H1 (cell line): ENCODE data around the gene TRAF3IP3. TPM values are rescaled to one million over a fixed set of nuclear protein-coding genes. Genes with fewer than 3 reads are reported as not detected.

Experiments used
- CTCF ChIA-PET: fragments of 300-600 bp; sonication (Branson Sonifier 250); formaldehyde crosslinking; loops from one replicate; lab custom pipeline; 2021; ENCODE audit not compliant: partially characterized antibody; lab: Charles Lee
- POLR2A ChIA-PET: fragments of 300-600 bp; sonication (Branson Sonifier 250); formaldehyde crosslinking; loops from one replicate; lab custom pipeline; 2021; ENCODE audit warnings: inconsistent platforms; ENCODE audit not compliant: partially characterized antibody; lab: Charles Lee
- DNase-seq, 2 experiments: peaks; one replicate each; pipeline versions ENCODE4 v3.0.0 to v3.0.0-alpha.2; 2010 to 2022; ENCODE audit warnings: low spot score in 2 of 2, low read depth in 1 of 2, mixed read lengths in 1 of 2
- FAIRE-seq: peaks from 2 replicates; lab custom pipeline; 2011; peaks lifted over from hg19 to GRCh38; lab: Jason Lieb, UNC
- H2AFZ ChIP-seq: 2 replicates; pipeline ENCODE4 v1.8.1; 2012; ENCODE audit warnings: low read length, inconsistent platforms
- H2AK5ac ChIP-seq: 2 replicates; pipeline ENCODE4 v1.6.1; 2013; ENCODE audit warnings: low read depth, low read length
- H2BK120ac ChIP-seq: replicated peaks from 2 replicates; pipeline ENCODE3; 2013; ENCODE audit warnings: low read depth, low read length, inconsistent platforms
- H2BK12ac ChIP-seq: 2 replicates; pipeline ENCODE4 v1.6.1; 2013; ENCODE audit warnings: low read depth, low read length
- H2BK15ac ChIP-seq: 2 replicates; pipeline ENCODE4 v1.6.1; 2013; ENCODE audit warnings: low read length
- H2BK20ac ChIP-seq: 2 replicates; pipeline ENCODE4 v1.6.1; 2013; ENCODE audit warnings: low read length
- H2BK5ac ChIP-seq: 2 replicates; pipeline ENCODE4 v1.6.1; 2013; ENCODE audit warnings: low read depth, low read length
- H3K14ac ChIP-seq: 2 replicates; pipeline ENCODE4 v1.6.1; 2013; ENCODE audit warnings: inconsistent platforms; ENCODE audit not compliant: insufficient read length
- H3K18ac ChIP-seq: 2 replicates; pipeline ENCODE4 v1.6.1; 2013; ENCODE audit warnings: low read length; ENCODE audit errors: extremely low read depth
- H3K23ac ChIP-seq: 2 replicates; pipeline ENCODE4 v1.6.1; 2013; ENCODE audit warnings: inconsistent platforms; ENCODE audit not compliant: insufficient read length
- H3K23me2 ChIP-seq: 2 replicates; pipeline ENCODE4 v1.6.1; 2013; ENCODE audit warnings: low read depth, low read length
- H3K27ac ChIP-seq: 2 replicates; pipeline ENCODE4 v1.6.1; 2011; ENCODE audit warnings: low read depth, low read length, inconsistent platforms
- H3K27me3 ChIP-seq, 4 experiments: replicated peaks in 1 of 4; 1 replicate in 1 of 4; 2 replicates in 3 of 4; pipeline versions ENCODE4 v1.6.1 to v1.8.1; 2011 to 2013; ENCODE audit warnings: low read length in 3 of 4, mild to moderate bottlenecking in 3 of 4, inconsistent platforms in 2 of 4, mixed read lengths in 2 of 4, moderate library complexity in 1 of 4; ENCODE audit not compliant: control insufficient read depth in 3 of 4, insufficient read depth in 3 of 4; ENCODE audit errors: extremely low read depth in 1 of 4
- H3K36me3 ChIP-seq, 4 experiments: 2 replicates each; pipeline versions ENCODE4 v1.6.1 to v1.8.1; 2011 to 2013; ENCODE audit warnings: mild to moderate bottlenecking in 4 of 4, low read length in 3 of 4, moderate library complexity in 2 of 4, control low read depth in 1 of 4, inconsistent platforms in 1 of 4; ENCODE audit not compliant: insufficient read depth in 4 of 4, control insufficient read depth in 2 of 4
- H3K4ac ChIP-seq: replicated peaks from 2 replicates; pipeline ENCODE3; 2013; ENCODE audit warnings: low read length, low read depth, mixed read lengths, inconsistent platforms; ENCODE audit not compliant: insufficient read length
- H3K4me1 ChIP-seq, 4 experiments: replicated peaks in 1 of 4; 1 replicate in 1 of 4; 2 replicates in 3 of 4; pipeline versions ENCODE4 v1.6.1 to v1.8.1; 2011 to 2013; ENCODE audit warnings: low read length in 3 of 4, inconsistent platforms in 2 of 4, mixed read lengths in 1 of 4; ENCODE audit not compliant: insufficient read depth in 4 of 4, control insufficient read depth in 3 of 4
- H3K4me2 ChIP-seq, 2 experiments: 2 replicates each; pipeline versions ENCODE4 v1.6.1 to v1.8.1; 2011 to 2013; ENCODE audit warnings: low read depth in 2 of 2, low read length in 2 of 2, control low read depth in 1 of 2, inconsistent platforms in 1 of 2, mild to moderate bottlenecking in 1 of 2; ENCODE audit not compliant: insufficient read depth in 1 of 2
- H3K4me3 ChIP-seq, 4 experiments: fragments of 200-600, 300-600 bp in 1 of 4; sonication (generic), shearing (Covaris generic), sonication (Bioruptor Twin) in 1 of 4; 2 replicates each; pipeline versions ENCODE4 v1.5.1 to v1.8.1; 2011 to 2016; ENCODE audit warnings: low read length in 4 of 4, low read depth in 3 of 4, control low read depth in 2 of 4, inconsistent platforms in 2 of 4, mild to moderate bottlenecking in 2 of 4, mixed read lengths in 1 of 4, moderate library complexity in 1 of 4; ENCODE audit not compliant: insufficient read depth in 2 of 4; ENCODE audit errors: extremely low read depth in 1 of 4
- H3K56ac ChIP-seq: replicated peaks from 2 replicates; pipeline ENCODE3; 2013; ENCODE audit warnings: low read depth, mild to moderate bottlenecking, mixed read lengths, low read length, inconsistent platforms; ENCODE audit not compliant: insufficient read length
- H3K79me1 ChIP-seq: 2 replicates; pipeline ENCODE4 v1.6.1; 2013; ENCODE audit warnings: low read depth, low read length, control low read depth
- H3K79me2 ChIP-seq, 2 experiments: 2 replicates each; pipeline versions ENCODE4 v1.6.1 to v1.8.1; 2012 to 2013; ENCODE audit warnings: low read length in 2 of 2, mild to moderate bottlenecking in 2 of 2, inconsistent platforms in 1 of 2; ENCODE audit not compliant: insufficient read depth in 2 of 2, control insufficient read depth in 1 of 2
- H3K9ac ChIP-seq, 4 experiments: replicated peaks in 1 of 4; 1 replicate in 1 of 4; 2 replicates in 3 of 4; pipeline versions ENCODE4 v1.6.1 to v1.8.1; 2011 to 2013; ENCODE audit warnings: low read depth in 3 of 4, low read length in 3 of 4, control low read depth in 2 of 4, mild to moderate bottlenecking in 2 of 4, moderate library complexity in 2 of 4, inconsistent platforms in 1 of 4; ENCODE audit errors: extremely low read depth in 1 of 4
- H3K9me3 ChIP-seq, 2 experiments: 2 replicates each; pipeline versions ENCODE4 v1.6.1 to v1.8.1; 2012 to 2013; ENCODE audit warnings: mild to moderate bottlenecking in 2 of 2, moderate library complexity in 2 of 2, control low read depth in 1 of 2, inconsistent platforms in 1 of 2, low read depth in 1 of 2, low read length in 1 of 2, mixed read lengths in 1 of 2; ENCODE audit not compliant: insufficient read depth in 2 of 2
- H4K20me1 ChIP-seq, 2 experiments: replicated peaks in 1 of 2; 2 replicates each; pipeline versions ENCODE3 to v1.8.1; 2011 to 2013; ENCODE audit warnings: inconsistent platforms in 2 of 2, low read length in 2 of 2, mild to moderate bottlenecking in 1 of 2; ENCODE audit not compliant: insufficient read depth in 2 of 2, control insufficient read depth in 1 of 2
- H4K5ac ChIP-seq: 2 replicates; pipeline ENCODE4 v1.6.1; 2013; ENCODE audit warnings: low read length, low read depth, mixed read lengths, inconsistent platforms; ENCODE audit not compliant: insufficient read length
- H4K8ac ChIP-seq: 2 replicates; pipeline ENCODE4 v1.8.0; 2013; ENCODE audit warnings: mild to moderate bottlenecking, moderate library complexity, low read length, inconsistent platforms; ENCODE audit not compliant: insufficient read depth; ENCODE audit errors: extremely low read depth
- H4K91ac ChIP-seq: replicated peaks from 2 replicates; pipeline ENCODE3; 2013; ENCODE audit warnings: low read length, mixed read lengths, inconsistent platforms; ENCODE audit not compliant: insufficient read length
- BACH1 ChIP-seq: IDR thresholded peaks from 2 replicates; pipeline ENCODE4 v1.6.1; 2012; ENCODE audit warnings: low read length, improper control_type of control experiment
- BRCA1 ChIP-seq: IDR thresholded peaks from 2 replicates; pipeline ENCODE4 v1.6.1; 2012; ENCODE audit warnings: low read depth, low read length, improper control_type of control experiment
- FOSL1 ChIP-seq: IDR thresholded peaks from 2 replicates; pipeline ENCODE4 v1.6.1; 2011; ENCODE audit warnings: mild to moderate bottlenecking, low read depth, low read length, moderate library complexity; ENCODE audit not compliant: insufficient read depth
- HDAC6 ChIP-seq: IDR thresholded peaks from one replicate; pipeline ENCODE4 v1.7.1; 2012; ENCODE audit warnings: low read depth, mild to moderate bottlenecking, inconsistent platforms, low read length, moderate library complexity
- RNF2 ChIP-seq: fragments of 200-900, 300-1000 bp; sonication (generic); IDR thresholded peaks from 2 replicates; pipeline ENCODE4 v1.7.1; 2016; ENCODE audit warnings: borderline replicate concordance, low read depth, mild to moderate bottlenecking, antibody characterized with exemption, low read length; ENCODE audit not compliant: poor library complexity, severe bottlenecking; ENCODE audit errors: missing control alignments
- SIX5 ChIP-seq: IDR thresholded peaks from 2 replicates; pipeline ENCODE4 v1.6.1; 2011; ENCODE audit warnings: mild to moderate bottlenecking, low read depth, low read length
- SP4 ChIP-seq: IDR thresholded peaks from 2 replicates; pipeline ENCODE4 v1.6.1; 2012; ENCODE audit warnings: low read length, inconsistent platforms
- SUZ12 ChIP-seq: fragments of 200-600 bp; sonication (generic); IDR thresholded peaks from 2 replicates; pipeline ENCODE4 v1.6.1; 2012; ENCODE audit warnings: mild to moderate bottlenecking, inconsistent platforms, low read length, moderate library complexity, mixed read lengths
- WGBS, 2 experiments: shearing (Covaris generic) in 1 of 2; methylation state at CpG; one replicate each; pipeline versions ENCODE4 v1.1.6 to v1.1.7; 2013 to 2015; ENCODE audit warnings: low lambda C conversion rate in 2 of 2, mixed read lengths in 2 of 2, inconsistent platforms in 1 of 2, low coverage in 1 of 2, missing lambda C conversion rate in 1 of 2; ENCODE audit not compliant: insufficient replicate concordance in 2 of 2, insufficient coverage in 1 of 2, insufficient read length in 1 of 2; ENCODE audit errors: extremely low coverage in 1 of 2, missing lambda C conversion rate in 1 of 2; 5-methylcytosine and 5-hydroxymethylcytosine counted together
- polyA plus RNA-seq, 7 experiments: library from polyadenylated mRNA; depleted of rRNA in 3 of 7; stranded (reverse) in 5 of 7; unstranded in 2 of 7; fragments of >200 nt in 5 of 7; fragments of 200-250 nt in 2 of 7; gene quantifications; 1 replicate in 5 of 7; 2 replicates in 1 of 7; 4 replicates in 1 of 7; pipeline versions ENCODE4 v1.2.1 to v1.2.3, GENCODE V29; 2011 to 2013; ENCODE audit warnings: missing spikeins in 2 of 7, mixed read lengths in 2 of 7
- total RNA-seq: library from RNA; stranded (reverse); fragmentation: NEBNext Ultra II Directional; extraction: Animal tissue kit (Norgen Biotek cat#: 25700); gene quantifications from 2 replicates; pipeline ENCODE4 v1.2.1, GENCODE V29; 2021
- TF ChIP-seq, protein P1 (sequence below): IDR thresholded peaks from 2 replicates; pipeline ENCODE4 v1.6.1; 2011; ENCODE audit warnings: low read length, improper control_type of control experiment
- TF ChIP-seq, protein P2 (sequence below), 3 experiments: IDR thresholded peaks; 1 replicate in 2 of 3; 2 replicates in 1 of 3; pipeline versions ENCODE4 v1.5.1 to v1.6.1; 2011; ENCODE audit warnings: low read length in 3 of 3, mild to moderate bottlenecking in 3 of 3, inconsistent platforms in 2 of 3, low read depth in 1 of 3, moderate library complexity in 1 of 3; ENCODE audit not compliant: insufficient read depth in 1 of 3; ENCODE audit errors: control extremely low read depth in 1 of 3

TRAF3IP3 gene
- total and polyA plus RNA-seq, 2 of the 8 experiments (the other 6 are each of a cell fraction or from before 2014, with no cell fraction given): not detected

DNA sequence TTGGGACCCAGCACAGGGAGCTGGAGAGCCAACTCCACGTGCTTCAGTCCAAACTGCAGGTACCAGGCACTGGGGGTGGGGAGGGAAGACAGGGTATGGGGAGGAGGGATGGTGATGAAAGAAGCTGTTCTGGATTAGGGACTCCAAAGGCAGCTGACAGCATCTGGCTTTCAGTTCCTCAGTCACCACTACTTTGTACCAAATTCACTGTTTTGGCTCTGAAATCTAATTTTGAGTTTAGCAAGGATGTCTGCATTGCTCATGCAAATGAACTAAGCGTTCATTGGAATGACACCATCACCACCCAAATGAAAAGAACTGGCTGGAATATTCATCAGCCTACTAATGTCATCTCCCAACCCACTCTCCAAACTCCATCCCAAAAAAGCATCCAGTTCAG, 19.8 kb downstream of the TRAF3IP3 start:
- Histone ChIP-seq H3K4me2 (no peak overlapping the region), H3K27me3 (peaks cover 0 to 2% (median 0%) of the 10 kb centered on the region in 4 experiments; a peak in 1 of 7 replicates), H3K4me1 (no peaks in the 10 kb centered on the region), H3K23me2 (peaks cover 7% of the 10 kb centered on the region; the same call in 1 of the 2 replicates), H2BK120ac (no peak overlapping the region), H3K14ac (no peak overlapping the region), H2BK12ac (no peak overlapping the region), H3K79me2 (no peaks in the 10 kb centered on the region), H4K20me1 (peaks cover 0 to 9% of the 10 kb centered on the region in 2 experiments), H3K56ac (no peak overlapping the region), H2BK15ac (no peak overlapping the region), H3K9me3 (peaks cover 4 to 8% of the 10 kb centered on the region in 2 experiments; a peak in 2 of 4 replicates), H3K27ac (no peak overlapping the region), H2BK20ac (no peak overlapping the region), H3K18ac (no peak overlapping the region), H4K5ac (no peak overlapping the region), H3K9ac (no peak overlapping the region), H3K4me3 (no peak overlapping the region), H3K36me3 (no peaks in the 10 kb centered on the region; a peak in 1 of 8 replicates), H4K91ac (no peak overlapping the region), H2AFZ (no peak overlapping the region), H3K79me1 (no peaks in the 10 kb centered on the region), H4K8ac (no peak overlapping the region), H3K4ac (no peak overlapping the region), H2AK5ac (no peak overlapping the region), H2BK5ac (no peak overlapping the region), H3K23ac (no peak overlapping the region)
- FAIRE-seq (no peak), DNase-seq (no peak)
- ChIA-PET CTCF (interaction anchor here (0.7 to 3.1 kb wide), 5 partner anchors 8 to 48 kb away, joined by 3 to 13 read pairs (median 4); no protein-coding TSS in a partner anchor), POLR2A (interaction anchor here (3.8 kb wide), 1 partner anchor 8 kb away, joined by 20 read pairs; the partner anchor contains the start of gene C1orf74)
- 70% methylated on average over 2 of the region's 2 CpGs; no CpG with 5 or more reads in 1 of the 2 experiments for whole genome bisulfite sequencing, 2 experiments
- TF ChIP-seq FOSL1 (no peak), HDAC6 (no peak), RNF2 (no peak), SIX5 (no peak), SUZ12 (no peak), BRCA1 (no peak), BACH1 (no peak), SP4 (no peak)
- TF ChIP-seq, protein P1, sequence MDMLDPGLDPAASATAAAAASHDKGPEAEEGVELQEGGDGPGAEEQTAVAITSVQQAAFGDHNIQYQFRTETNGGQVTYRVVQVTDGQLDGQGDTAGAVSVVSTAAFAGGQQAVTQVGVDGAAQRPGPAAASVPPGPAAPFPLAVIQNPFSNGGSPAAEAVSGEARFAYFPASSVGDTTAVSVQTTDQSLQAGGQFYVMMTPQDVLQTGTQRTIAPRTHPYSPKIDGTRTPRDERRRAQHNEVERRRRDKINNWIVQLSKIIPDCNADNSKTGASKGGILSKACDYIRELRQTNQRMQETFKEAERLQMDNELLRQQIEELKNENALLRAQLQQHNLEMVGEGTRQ: no peak
- TF ChIP-seq, protein P2, sequence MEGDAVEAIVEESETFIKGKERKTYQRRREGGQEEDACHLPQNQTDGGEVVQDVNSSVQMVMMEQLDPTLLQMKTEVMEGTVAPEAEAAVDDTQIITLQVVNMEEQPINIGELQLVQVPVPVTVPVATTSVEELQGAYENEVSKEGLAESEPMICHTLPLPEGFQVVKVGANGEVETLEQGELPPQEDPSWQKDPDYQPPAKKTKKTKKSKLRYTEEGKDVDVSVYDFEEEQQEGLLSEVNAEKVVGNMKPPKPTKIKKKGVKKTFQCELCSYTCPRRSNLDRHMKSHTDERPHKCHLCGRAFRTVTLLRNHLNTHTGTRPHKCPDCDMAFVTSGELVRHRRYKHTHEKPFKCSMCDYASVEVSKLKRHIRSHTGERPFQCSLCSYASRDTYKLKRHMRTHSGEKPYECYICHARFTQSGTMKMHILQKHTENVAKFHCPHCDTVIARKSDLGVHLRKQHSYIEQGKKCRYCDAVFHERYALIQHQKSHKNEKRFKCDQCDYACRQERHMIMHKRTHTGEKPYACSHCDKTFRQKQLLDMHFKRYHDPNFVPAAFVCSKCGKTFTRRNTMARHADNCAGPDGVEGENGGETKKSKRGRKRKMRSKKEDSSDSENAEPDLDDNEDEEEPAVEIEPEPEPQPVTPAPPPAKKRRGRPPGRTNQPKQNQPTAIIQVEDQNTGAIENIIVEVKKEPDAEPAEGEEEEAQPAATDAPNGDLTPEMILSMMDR (IDR thresholded peaks at IDR 0.05; ENCODE audit: control extremely low read depth in 1 of 3, insufficient read depth in 1 of 3, low read depth in 1 of 3, low read length in 3 of 3): no peak
